Measurements from ENCODE around the gene PDE4DIP. TPM values are rescaled to one million over a fixed set of nuclear protein-coding genes. Genes with fewer than 3 reads are reported as not detected.
"Not testable (repeated sequence)": the region's sequence is repeated elsewhere in the genome, so short reads cannot be mapped to it uniquely, and the experiment has no call there.

PDE4DIP gene
- polyA plus RNA-seq (2013, experiment 1 of 2) = 23.9 TPM
- polyA plus RNA-seq (2013, experiment 2 of 2) = 29.5 TPM

GRCh38 chr1:148844220-148844619, at the start of gene PDE4DIP:
Gene PDE4DIP, plus strand, starts transcription at chr1:148844428. Its CDS starts 347 bp downstream, at chr1:148844775.
- not testable (repeated sequence) for H3K27ac ChIP-seq (ENCODE audit: low read depth, low read length, severe bottlenecking); H3K4me1 ChIP-seq (ENCODE audit: control insufficient read depth, insufficient read depth, low read length, poor library complexity, severe bottlenecking); H3K4me3 ChIP-seq (ENCODE audit: extremely low read depth, insufficient read depth, low read length, poor library complexity, severe bottlenecking); H3K36me3 ChIP-seq (ENCODE audit: control insufficient read depth, insufficient read depth, low read length); H3K9me3 ChIP-seq (ENCODE audit: control insufficient read depth, low read length)
- WGBS, 2 experiments (ENCODE audit: insufficient coverage in 2 of 2) = no CpG with 5 or more reads among the region's 36 CpGs

DNA sequence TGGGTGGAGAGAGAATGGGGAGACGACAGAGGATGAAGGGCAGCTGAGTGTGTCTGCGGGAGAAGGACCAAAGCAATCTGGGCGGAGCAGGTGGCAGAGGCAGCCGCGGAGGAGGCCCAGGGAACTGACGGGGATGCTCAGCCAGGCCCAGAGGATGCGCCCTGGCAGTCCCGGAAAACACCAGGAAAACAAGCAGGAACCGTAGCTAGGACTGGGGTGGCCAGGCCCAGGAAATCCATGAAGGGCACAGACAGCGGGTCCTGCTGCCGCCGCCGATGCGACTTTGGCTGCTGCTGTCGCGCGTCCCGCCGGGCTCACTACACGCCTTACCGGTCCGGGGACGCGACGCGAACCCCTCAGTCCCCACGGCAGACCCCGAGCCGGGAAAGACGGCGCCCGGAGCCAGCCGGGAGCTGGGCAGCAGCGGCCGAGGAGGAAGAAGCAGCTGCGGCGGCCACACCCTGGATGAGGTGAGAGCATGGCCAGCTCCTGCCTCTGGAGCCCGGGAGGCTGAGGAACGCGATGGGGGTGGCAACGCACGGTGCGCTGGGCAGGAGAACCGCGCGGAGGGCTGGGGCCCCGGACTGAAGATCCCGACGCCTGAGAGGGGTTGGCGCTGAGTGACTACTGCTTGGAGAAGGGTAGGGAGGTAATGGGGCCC, 35.8 kb upstream of the PDE4DIP start:
- not testable (repeated sequence) for H3K4me3 ChIP-seq (ENCODE audit: extremely low read depth, insufficient read depth, low read length, poor library complexity, severe bottlenecking); H3K4me1 ChIP-seq (ENCODE audit: control insufficient read depth, insufficient read depth, low read length, poor library complexity, severe bottlenecking); H3K27ac ChIP-seq (ENCODE audit: low read depth, low read length, severe bottlenecking); H3K9me3 ChIP-seq (ENCODE audit: control insufficient read depth, low read length); H3K36me3 ChIP-seq (ENCODE audit: control insufficient read depth, insufficient read depth, low read length)
- no CpG with 5 or more reads among the region's 50 CpGs for WGBS, 2 experiments (ENCODE audit: insufficient coverage in 2 of 2)

GRCh38 chr1:148808929-148809283, 35.3 kb upstream of the PDE4DIP start:
- WGBS, 2 experiments (ENCODE audit: insufficient coverage in 2 of 2) = no CpG with 5 or more reads among the region's 6 CpGs
- not testable (repeated sequence) for H3K9me3 ChIP-seq (ENCODE audit: control insufficient read depth, low read length); H3K36me3 ChIP-seq (ENCODE audit: control insufficient read depth, insufficient read depth, low read length); H3K4me1 ChIP-seq (ENCODE audit: control insufficient read depth, insufficient read depth, low read length, poor library complexity, severe bottlenecking); H3K27ac ChIP-seq (ENCODE audit: low read depth, low read length, severe bottlenecking); H3K4me3 ChIP-seq (ENCODE audit: extremely low read depth, insufficient read depth, low read length, poor library complexity, severe bottlenecking)

DNA sequence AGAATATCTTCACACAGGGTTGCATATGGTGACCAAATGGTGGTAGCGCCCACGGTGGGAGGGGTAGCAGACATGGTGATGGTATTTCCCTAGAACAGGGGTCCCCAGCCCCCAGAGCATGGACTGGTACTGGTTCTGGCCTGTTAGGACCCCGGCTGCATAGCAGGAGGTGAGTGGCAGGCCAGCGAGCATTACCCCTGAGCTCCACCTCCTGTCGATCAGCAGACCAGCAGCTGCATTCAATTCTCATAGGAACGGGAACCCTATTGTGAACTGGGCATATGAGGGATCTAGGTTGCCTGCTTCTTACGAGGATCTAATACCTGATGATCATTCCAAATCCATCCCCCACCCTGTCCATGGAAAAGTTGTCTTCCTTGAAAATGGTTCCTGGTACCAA, 22.0 kb upstream of the PDE4DIP start:
- not testable (repeated sequence) for H3K4me3 ChIP-seq (ENCODE audit: extremely low read depth, insufficient read depth, low read length, poor library complexity, severe bottlenecking); H3K9me3 ChIP-seq (ENCODE audit: control insufficient read depth, low read length); H3K27ac ChIP-seq (ENCODE audit: low read depth, low read length, severe bottlenecking); H3K36me3 ChIP-seq (ENCODE audit: control insufficient read depth, insufficient read depth, low read length); H3K4me1 ChIP-seq (ENCODE audit: control insufficient read depth, insufficient read depth, low read length, poor library complexity, severe bottlenecking)
- no CpG with 5 or more reads among the region's 7 CpGs for WGBS, 2 experiments (ENCODE audit: insufficient coverage in 2 of 2)

GRCh38 chr1:148823822-148824221, 20.4 kb upstream of the PDE4DIP start:
- H3K9me3 ChIP-seq (ENCODE audit: control insufficient read depth, low read length); H3K4me3 ChIP-seq (ENCODE audit: extremely low read depth, insufficient read depth, low read length, poor library complexity, severe bottlenecking); H3K27ac ChIP-seq (ENCODE audit: low read depth, low read length, severe bottlenecking); H3K4me1 ChIP-seq (ENCODE audit: control insufficient read depth, insufficient read depth, low read length, poor library complexity, severe bottlenecking); H3K36me3 ChIP-seq (ENCODE audit: control insufficient read depth, insufficient read depth, low read length): not testable (repeated sequence)
- no CpG with 5 or more reads among the region's 2 CpGs for WGBS, 2 experiments (ENCODE audit: insufficient coverage in 2 of 2)

- H3K4me1 ChIP-seq (ENCODE audit: control insufficient read depth, insufficient read depth, low read length, poor library complexity, severe bottlenecking); H3K4me3 ChIP-seq (ENCODE audit: extremely low read depth, insufficient read depth, low read length, poor library complexity, severe bottlenecking); H3K36me3 ChIP-seq (ENCODE audit: control insufficient read depth, insufficient read depth, low read length); H3K9me3 ChIP-seq (ENCODE audit: control insufficient read depth, low read length); H3K27ac ChIP-seq (ENCODE audit: low read depth, low read length, severe bottlenecking): not testable (repeated sequence)
- WGBS, 2 experiments (ENCODE audit: insufficient coverage in 2 of 2) = no CpG with 5 or more reads among the region's 2 CpGs
Observed at GRCh38 chr1:148825029-148825428, 19.2 kb upstream of the PDE4DIP start.

DNA sequence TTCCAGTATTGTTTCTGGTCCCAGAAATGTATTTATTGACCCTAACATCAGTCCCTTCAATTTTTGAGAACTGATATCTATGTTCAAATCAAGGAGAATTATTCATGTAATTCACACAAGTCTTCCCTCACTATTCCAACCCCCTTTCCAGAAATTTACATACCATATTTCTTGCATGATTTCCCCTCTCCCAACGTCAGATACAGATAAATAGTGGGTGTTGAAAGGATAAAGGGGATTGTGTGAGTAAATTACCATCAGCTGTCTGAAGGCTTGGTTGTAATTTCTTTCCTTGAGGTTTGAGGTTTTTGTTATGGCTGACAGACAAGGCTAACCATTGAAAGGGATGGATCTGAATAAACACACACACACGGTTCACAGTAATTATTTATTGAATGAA, 15.7 kb upstream of the PDE4DIP start:
- H3K4me1 ChIP-seq (ENCODE audit: control insufficient read depth, insufficient read depth, low read length, poor library complexity, severe bottlenecking); H3K27ac ChIP-seq (ENCODE audit: low read depth, low read length, severe bottlenecking); H3K36me3 ChIP-seq (ENCODE audit: control insufficient read depth, insufficient read depth, low read length); H3K4me3 ChIP-seq (ENCODE audit: extremely low read depth, insufficient read depth, low read length, poor library complexity, severe bottlenecking); H3K9me3 ChIP-seq (ENCODE audit: control insufficient read depth, low read length): not testable (repeated sequence)
- no CpG with 5 or more reads among the region's 2 CpGs for WGBS, 2 experiments (ENCODE audit: insufficient coverage in 2 of 2)

DNA sequence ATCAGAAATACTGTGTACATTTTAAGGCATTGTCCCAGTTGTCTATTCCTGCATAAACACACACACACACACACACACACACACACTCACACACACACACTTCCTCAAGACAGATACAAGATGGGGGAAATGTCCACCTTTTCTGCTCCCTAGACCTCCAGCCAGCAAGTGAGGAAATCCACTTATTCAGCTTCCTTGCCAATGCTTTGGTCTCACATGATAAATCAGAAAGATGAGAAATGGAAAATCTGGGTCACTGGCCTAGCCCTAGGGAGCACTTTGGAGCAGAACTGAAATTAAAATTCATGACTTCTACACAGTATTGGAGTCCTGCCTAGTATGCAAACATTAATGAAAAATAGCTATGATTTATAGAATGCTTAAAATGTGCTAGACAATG, 15.3 kb upstream of the PDE4DIP start:
- H3K36me3 ChIP-seq (ENCODE audit: control insufficient read depth, insufficient read depth, low read length); H3K4me1 ChIP-seq (ENCODE audit: control insufficient read depth, insufficient read depth, low read length, poor library complexity, severe bottlenecking): not testable (repeated sequence)

DNA sequence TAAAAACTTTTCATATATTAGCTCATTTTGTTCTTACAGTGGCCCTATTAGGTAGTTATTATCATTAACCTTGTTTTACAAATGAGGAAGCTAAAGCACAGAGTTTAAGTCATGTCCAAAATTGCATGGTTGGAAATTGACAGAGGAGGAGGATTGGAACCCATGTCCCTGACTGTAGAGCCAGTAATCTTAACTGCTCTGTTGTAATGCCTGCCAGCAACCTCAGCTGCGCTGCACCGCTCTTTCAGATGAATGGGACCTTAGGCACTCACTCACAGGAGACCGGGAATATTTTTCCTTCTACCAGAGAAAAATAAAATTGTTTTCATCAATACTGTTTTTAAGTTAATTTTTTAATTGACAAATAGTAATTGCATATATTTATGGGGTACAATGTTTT, 14.9 kb upstream of the PDE4DIP start:
- not testable (repeated sequence) for H3K27ac ChIP-seq (ENCODE audit: low read depth, low read length, severe bottlenecking); H3K36me3 ChIP-seq (ENCODE audit: control insufficient read depth, insufficient read depth, low read length); H3K4me3 ChIP-seq (ENCODE audit: extremely low read depth, insufficient read depth, low read length, poor library complexity, severe bottlenecking); H3K9me3 ChIP-seq (ENCODE audit: control insufficient read depth, low read length); H3K4me1 ChIP-seq (ENCODE audit: control insufficient read depth, insufficient read depth, low read length, poor library complexity, severe bottlenecking)
- no CpG with 5 or more reads among the region's 3 CpGs for WGBS, 2 experiments (ENCODE audit: insufficient coverage in 2 of 2)

More for the DNA sequence above, 15.3 kb upstream of the PDE4DIP start:
- not testable (repeated sequence) for H3K9me3 ChIP-seq (ENCODE audit: control insufficient read depth, low read length); H3K27ac ChIP-seq (ENCODE audit: low read depth, low read length, severe bottlenecking); H3K4me3 ChIP-seq (ENCODE audit: extremely low read depth, insufficient read depth, low read length, poor library complexity, severe bottlenecking)

GRCh38 chr1:148841262-148841661, 3.0 kb upstream of the PDE4DIP start:
- not testable (repeated sequence) for H3K4me1 ChIP-seq (ENCODE audit: control insufficient read depth, insufficient read depth, low read length, poor library complexity, severe bottlenecking); H3K27ac ChIP-seq (ENCODE audit: low read depth, low read length, severe bottlenecking); H3K4me3 ChIP-seq (ENCODE audit: extremely low read depth, insufficient read depth, low read length, poor library complexity, severe bottlenecking); H3K9me3 ChIP-seq (ENCODE audit: control insufficient read depth, low read length); H3K36me3 ChIP-seq (ENCODE audit: control insufficient read depth, insufficient read depth, low read length)
- WGBS, 2 experiments (ENCODE audit: insufficient coverage in 2 of 2) = no CpG with 5 or more reads among the region's 1 CpG

- H3K4me3 ChIP-seq (ENCODE audit: extremely low read depth, insufficient read depth, low read length, poor library complexity, severe bottlenecking); H3K4me1 ChIP-seq (ENCODE audit: control insufficient read depth, insufficient read depth, low read length, poor library complexity, severe bottlenecking); H3K27ac ChIP-seq (ENCODE audit: low read depth, low read length, severe bottlenecking); H3K9me3 ChIP-seq (ENCODE audit: control insufficient read depth, low read length); H3K36me3 ChIP-seq (ENCODE audit: control insufficient read depth, insufficient read depth, low read length): not testable (repeated sequence)
- WGBS, 2 experiments (ENCODE audit: insufficient coverage in 2 of 2) = no CpG with 5 or more reads among the region's 14 CpGs
Observed at GRCh38 chr1:148844651-148845050, 423 bp downstream of the PDE4DIP start.

GRCh38 chr1:148845068-148845467, 840 bp downstream of the PDE4DIP start:
- H3K27ac ChIP-seq (ENCODE audit: low read depth, low read length, severe bottlenecking); H3K9me3 ChIP-seq (ENCODE audit: control insufficient read depth, low read length); H3K36me3 ChIP-seq (ENCODE audit: control insufficient read depth, insufficient read depth, low read length); H3K4me3 ChIP-seq (ENCODE audit: extremely low read depth, insufficient read depth, low read length, poor library complexity, severe bottlenecking); H3K4me1 ChIP-seq (ENCODE audit: control insufficient read depth, insufficient read depth, low read length, poor library complexity, severe bottlenecking): not testable (repeated sequence)
- no CpG with 5 or more reads among the region's 4 CpGs for WGBS, 2 experiments (ENCODE audit: insufficient coverage in 2 of 2)

Data from mesodermal cell (in vitro differentiated cells).